H1 (cell line): ENCODE results near the gene TTYH2.

Experiments used
- CTCF ChIP-seq, 3 experiments: IDR thresholded peaks; 1 replicate in 2 of 3; 2 replicates in 1 of 3; pipeline versions ENCODE4 v1.5.1 to v1.6.1; 2011; ENCODE audit warnings: low read length in 3 of 3, mild to moderate bottlenecking in 3 of 3, inconsistent platforms in 2 of 3, low read depth in 1 of 3, moderate library complexity in 1 of 3; ENCODE audit not compliant: insufficient read depth in 1 of 3; ENCODE audit errors: control extremely low read depth in 1 of 3
- E2F6 ChIP-seq: IDR thresholded peaks from 2 replicates; pipeline ENCODE4 v1.6.1; 2012; ENCODE audit warnings: inconsistent platforms
- KDM1A ChIP-seq: fragments of 200-600, 300-600 bp; sonication (generic); IDR thresholded peaks from 2 replicates; pipeline ENCODE4 v1.7.1; 2016; ENCODE audit warnings: mild to moderate bottlenecking, low read length, borderline replicate concordance
- MAX ChIP-seq: IDR thresholded peaks from 2 replicates; pipeline ENCODE4 v1.6.1; 2012; ENCODE audit warnings: inconsistent platforms
- RAD21 ChIP-seq, 2 experiments: IDR thresholded peaks in 1 of 2; conservative IDR thresholded peaks in 1 of 2; 2 replicates each; pipeline ENCODE4 v1.6.1; 2011; ENCODE audit warnings: low read depth in 2 of 2, low read length in 2 of 2, improper control_type of control experiment in 1 of 2, inconsistent platforms in 1 of 2, mild to moderate bottlenecking in 1 of 2, moderate library complexity in 1 of 2
- RBBP5 ChIP-seq: IDR thresholded peaks from 2 replicates; pipeline ENCODE4 v1.7.1; 2012; ENCODE audit warnings: low read depth, mild to moderate bottlenecking, inconsistent platforms, low read length, moderate library complexity, borderline replicate concordance
- SUZ12 ChIP-seq: fragments of 200-600 bp; sonication (generic); IDR thresholded peaks from 2 replicates; pipeline ENCODE4 v1.6.1; 2012; ENCODE audit warnings: mild to moderate bottlenecking, inconsistent platforms, low read length, moderate library complexity, mixed read lengths

GRCh38 chr17:74214484-74215341 lies 1.3 kb downstream of the TTYH2 start:
- no peak for TF ChIP-seq MAX
- TF ChIP-seq RAD21 (IDR thresholded peaks at IDR 0.05 in 1 of 2, conservative IDR thresholded peaks at IDR 0.05 in 1 of 2; ENCODE audit: low read depth in 2 of 2, low read length in 2 of 2): no peak
- no peak for TF ChIP-seq CTCF (IDR thresholded peaks at IDR 0.05; ENCODE audit: control extremely low read depth in 1 of 3, insufficient read depth in 1 of 3, low read depth in 1 of 3, low read length in 3 of 3)
- TF ChIP-seq E2F6: no peak
- TF ChIP-seq KDM1A: no peak
- TF ChIP-seq RBBP5: no peak
- no peak for TF ChIP-seq SUZ12
